Measurements from ENCODE around the gene GAPDH.
"Not testable (repeated sequence)": the region's sequence is repeated elsewhere in the genome, so short reads cannot be mapped to it uniquely, and the experiment has no call there.

GAPDH gene

DNA sequence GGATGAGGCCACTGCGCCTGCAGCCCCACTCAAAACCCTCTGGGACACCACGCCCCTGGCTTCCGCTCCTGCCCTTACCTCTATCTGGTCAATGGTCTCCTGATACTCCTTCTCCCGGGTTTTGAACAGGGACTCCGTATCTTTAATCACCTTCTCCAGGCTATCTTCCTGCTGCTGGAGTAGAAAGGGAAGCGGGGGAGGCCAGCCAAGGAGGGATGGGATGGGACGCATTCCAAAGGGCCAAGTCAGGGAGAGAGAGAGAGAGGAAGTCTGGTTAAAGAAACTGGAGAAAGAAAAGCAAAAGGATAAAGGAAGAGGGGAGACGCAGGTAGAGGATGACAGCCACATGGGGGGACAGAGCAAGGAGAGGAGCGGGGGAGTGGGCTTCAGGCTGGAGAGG lies 13.7 kb downstream of the GAPDH start:
- no peak for DNase-seq

DNA sequence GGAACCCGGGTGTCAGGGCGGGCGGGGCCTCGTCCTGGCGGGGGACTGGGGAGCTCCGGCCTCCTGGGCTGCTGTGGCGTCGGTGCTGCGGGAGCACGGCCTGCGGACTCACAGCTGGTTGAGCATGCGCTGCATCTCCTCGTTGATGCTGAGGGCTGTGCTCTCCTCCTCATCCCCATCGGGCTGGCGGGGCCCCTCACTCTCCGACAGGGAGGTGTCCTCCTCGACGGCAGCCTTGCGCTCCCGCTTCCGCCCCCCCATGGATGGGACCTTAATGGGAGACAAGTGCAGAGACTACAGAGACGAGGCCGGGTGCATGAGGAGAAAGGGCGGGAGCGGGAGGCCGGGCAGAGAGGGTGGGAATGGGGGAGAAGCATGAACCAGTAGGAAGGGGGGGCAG lies 14.2 kb downstream of the GAPDH start:
- no peak for DNase-seq

DNA sequence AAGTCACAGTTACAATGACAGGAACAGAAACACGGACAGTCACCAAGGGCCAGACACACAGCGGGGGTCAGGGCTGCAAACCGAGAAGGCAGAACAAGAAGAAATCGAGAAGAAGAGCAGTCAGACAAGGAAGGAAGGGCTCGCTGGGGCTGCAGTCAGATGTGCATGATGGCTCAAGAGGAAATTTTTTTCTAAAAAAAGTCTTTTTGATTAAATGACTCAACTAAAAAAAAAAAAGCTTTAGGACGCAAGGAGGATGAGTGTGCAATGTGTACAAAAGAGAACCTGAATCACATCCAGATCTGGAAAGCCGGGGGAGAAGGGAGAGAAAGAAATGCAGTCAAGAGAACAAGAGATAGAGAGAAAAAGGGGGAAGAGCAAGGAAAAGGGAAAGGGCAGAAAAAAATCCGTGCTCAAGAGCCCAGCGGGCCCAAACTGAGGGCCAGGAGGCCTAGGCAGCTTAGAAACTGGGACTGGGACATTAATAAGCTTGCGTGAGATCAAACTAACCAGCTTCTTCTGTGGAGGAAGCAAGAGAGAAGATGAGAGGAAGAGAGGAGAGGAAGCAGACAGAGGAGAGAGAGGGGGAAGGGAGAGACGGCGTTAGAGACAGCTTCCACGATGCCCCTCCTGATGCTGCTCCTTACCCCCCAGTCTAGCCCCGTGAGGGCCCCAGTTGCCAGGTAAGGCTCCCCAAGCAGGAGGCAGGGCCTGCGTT lies 14.8 kb downstream of the GAPDH start:
- DNase-seq = no peak

DNA sequence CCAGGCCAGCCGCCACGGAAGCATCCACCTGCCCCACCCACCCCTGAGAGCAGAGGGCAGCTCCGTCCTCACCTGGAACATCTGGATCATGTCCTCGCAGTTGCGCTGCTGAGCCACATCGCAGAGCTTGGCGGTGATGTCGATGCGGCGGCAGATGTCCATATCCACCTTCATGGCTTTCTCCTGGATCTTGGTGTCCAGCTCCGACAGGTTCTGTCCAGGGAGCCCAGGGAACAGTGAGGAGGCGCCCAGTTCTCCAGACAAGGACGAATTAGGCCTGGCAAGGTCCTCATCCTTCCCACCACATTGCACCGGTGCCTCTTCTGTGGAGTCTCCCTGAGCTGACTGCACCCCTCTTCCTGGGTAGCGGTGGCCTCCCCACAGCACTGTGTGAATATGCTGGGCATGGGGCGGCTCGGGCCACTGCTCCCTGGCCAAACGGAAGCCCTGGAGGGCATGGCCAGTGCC lies 15.4 kb downstream of the GAPDH start:
- DNase-seq = no peak

DNA sequence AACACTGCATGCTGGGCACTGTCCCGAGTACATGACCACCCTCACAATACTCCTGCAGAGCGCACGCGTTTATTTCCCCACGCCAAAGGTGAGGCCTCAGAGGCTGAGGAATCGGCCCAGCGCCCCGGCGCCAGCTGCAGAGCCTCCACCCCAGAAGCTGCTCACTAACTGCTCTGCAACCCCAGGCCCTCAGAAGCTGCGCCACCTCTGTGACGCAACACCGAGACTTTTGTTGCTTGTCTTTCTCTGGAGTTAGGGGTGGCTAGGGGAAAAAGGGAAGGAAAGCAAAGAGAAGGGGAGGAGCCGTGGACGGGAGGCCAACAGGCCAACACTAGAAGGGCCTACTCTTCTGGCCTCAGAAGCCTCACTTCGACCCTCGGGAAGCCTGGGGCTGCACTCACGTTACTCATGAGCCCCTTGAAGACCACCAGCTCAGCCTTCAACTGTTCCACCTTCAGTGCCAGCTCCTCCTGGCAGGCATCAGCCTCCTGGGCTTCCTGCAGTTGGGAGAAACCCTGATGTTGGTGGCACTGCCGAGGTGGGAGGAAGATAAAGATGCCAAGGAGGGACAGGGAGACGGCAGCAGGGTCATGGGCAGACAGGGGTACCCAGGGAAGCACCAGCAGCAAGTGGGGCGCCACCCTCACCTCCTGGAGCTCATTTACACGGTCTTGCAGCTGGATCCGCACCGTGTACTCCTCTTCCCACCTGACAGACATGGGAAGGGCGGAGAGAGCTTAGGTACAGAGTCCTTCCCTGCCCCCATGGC lies 16.2 kb downstream of the GAPDH start:
- DNase-seq = no peak

DNA sequence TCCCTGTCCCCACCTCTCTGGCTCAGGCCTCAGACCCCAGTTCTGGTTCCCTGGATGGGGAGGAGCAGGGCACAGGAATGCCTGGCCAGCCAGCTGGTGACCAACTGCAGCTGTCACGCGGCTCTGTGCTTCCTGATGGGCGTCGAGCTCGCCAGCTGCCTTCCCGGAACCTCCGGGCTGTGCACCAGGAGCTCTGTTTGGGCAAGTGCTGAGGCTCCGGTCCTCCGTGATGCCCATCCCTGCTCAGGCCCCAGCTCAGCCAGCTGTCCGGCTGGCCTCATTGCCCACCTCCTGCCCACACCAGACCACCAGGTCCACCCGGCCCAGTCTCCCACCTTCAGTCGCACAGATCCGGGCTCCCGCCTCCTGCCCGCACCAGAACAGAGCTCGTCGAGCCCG lies 16.7 kb downstream of the GAPDH start:
- no peak for DNase-seq

DNA sequence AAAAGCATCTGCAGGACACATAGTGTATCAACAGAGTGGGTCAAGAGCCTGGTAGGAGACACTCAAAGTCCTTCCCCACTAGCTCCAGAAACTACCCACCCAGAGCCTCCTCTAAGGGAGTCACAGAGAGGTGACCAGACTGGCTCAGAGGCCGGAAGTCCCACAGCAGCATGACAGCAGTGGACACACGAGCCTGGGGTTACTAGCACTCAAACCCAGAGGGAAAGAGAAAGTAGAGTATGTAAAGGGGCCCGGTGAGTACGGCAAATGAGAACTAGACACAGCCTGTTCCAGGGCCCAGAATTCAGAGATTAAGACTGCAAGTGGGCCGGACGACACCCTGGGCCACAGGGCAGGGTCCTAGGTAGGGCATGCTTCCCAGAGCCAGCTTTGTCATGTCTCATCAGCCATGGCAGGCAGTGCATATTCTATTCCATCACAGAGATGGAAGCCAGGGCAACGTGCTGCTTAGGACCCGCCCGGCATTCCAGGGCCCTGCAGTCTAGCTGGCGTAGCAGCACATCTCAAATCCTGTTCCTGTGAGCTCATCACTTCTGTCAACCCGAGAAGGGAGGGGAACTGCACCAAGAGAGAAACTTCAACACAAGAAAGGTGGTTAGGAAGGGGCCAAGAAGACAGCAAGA lies 17.3 kb downstream of the GAPDH start:
- no peak for DNase-seq

DNA sequence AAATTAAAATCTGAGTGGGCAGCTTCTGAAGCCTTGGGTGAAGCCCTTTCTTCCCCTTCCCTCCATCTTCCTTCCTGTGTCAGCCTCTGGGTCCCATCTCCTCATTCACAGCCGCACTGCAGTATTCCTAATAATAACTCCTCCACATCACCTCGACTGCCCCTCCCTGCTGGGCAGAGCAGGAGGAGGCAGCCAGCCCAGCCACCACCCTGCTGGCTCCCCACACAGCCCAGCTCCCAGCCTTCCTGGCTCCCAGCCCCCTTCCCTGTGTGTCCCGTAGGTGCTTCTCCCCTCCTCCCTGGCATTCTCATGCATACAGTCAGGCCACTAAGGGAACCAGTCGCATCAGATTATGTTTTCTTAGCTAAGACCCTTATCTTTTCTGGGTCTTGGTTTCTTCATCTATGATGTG lies 17.8 kb downstream of the GAPDH start:
- DNase-seq = no peak

DNA sequence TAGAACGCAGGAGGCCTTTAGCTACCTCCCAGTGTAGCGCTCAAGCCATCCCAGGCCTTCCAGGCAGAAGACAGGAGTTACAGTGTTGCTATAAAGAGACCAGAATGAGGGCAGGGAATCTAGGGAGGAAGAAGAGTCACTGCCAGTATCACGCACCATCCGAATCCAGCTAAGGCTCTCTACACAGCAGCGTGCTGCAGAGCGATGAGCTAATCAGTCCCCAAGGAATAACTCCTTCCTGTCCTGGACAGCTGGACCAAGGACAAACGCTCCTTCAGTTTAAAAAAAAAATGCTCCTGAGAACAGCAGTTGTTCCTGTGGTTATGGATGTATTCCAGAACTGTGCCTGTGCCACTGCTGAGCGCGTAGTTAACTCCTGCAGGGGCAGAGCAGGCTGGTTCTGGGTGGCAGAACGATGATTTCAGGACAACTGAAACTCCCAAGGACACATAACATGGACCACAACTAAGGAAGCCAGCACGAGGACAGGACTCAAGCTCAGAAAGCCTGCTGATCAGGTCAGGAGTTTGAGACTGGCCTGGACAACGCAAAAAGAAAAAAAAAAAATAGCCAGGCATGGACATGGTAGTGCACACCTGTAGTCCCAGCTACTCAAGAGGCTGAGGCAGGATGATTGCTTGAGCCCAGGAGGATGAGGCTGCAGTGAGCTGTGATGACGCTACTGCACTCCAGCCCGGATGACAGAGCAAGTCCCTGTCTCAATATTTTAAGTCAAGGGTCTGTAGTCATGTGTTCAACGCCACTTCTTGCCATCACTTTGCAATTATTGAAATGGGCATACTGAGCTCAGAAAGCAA lies 18.9 kb downstream of the GAPDH start:
- peak; percentile 58 for DNase-seq

DNA sequence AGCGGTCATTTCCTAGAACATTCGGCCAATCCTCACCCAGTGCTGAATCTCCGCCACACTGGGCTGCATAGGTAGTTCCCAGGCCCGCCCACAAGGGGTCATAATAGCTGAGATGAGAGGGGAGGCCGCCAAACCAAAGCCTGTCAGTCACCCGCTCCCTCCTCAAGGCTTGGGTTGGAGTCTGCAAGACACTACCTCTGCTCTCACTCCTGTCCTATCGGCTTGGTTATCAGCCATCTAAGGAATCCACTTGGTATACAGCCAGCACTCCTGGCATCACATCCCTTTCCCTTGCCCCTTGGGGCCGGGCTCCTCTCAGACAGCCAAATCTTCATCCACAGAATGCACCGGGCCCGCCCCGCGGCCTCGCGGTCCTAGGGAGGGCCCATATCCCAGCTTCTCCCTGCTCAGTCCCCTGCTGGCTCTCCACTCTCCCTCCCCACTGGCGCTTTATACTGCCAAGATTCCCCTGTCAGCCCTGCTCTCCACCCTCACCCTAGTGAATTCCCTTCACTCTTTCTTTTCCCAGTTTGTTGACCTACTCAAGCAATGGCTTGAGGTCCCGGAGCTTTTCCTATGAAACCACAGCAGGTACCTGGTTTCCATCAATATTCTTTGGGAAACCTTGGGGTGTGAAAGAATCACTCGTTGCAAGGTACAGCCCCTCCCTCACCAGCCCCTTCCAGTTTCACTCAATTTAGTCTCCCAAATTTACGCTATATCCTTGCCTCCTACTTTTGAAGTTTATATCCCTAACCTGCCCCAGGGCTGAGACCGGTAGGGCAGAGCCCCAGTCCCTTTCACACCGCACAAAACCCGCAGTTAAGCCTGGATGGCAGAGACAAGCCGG lies 20.1 kb downstream of the GAPDH start:
- DNase-seq = peak; percentile 12

DNA sequence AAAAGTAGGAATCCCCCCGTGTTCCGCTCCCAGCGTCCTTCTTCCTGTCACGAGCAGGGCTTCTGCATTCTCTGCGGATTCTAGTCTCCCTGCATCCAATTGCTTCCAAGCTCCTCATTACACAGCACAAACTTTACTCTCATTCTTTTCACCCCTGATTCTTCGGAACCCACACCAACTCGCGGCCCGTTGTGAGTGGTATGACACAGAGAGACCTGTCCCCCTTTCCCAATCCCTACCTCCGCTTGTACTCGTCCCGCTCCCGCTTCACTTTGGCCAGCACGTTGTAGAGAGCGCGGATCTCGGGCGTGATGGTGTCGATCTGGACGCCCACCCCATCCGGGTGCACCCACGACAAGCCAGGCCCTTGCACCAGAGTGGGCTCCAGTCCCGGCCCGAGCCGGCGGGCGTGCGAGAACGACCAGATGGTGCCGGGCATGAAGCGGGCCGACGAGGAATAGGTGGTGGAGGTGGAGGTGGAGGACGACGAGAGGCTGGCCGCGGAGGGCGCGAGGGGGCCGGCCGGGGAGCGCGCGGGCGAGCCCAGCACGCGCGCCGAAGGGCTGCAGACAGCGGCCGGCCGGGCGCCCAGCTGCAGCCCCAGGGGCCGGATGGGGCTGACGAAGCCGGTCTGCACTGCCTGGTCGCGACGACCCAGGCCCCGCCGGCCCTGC lies 20.8 kb downstream of the GAPDH start:
- DNase-seq = no peak

DNA sequence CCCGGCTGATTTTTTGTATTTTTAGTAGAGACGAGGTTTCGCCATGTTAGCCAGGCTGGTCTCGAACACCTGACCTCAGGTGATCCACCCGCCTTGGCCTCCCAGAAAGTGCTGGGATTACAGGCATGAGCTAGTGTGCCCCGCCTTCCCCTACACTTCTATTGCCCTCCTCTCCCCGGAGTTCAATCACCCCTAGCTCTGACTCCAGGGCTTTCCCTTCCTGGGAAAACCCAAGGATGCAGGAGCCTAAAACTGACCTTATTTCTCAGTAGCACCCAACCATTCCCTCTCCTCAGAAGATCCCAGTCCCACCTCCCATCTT lies 22.1 kb downstream of the GAPDH start:
- not testable (repeated sequence) for DNase-seq

DNA sequence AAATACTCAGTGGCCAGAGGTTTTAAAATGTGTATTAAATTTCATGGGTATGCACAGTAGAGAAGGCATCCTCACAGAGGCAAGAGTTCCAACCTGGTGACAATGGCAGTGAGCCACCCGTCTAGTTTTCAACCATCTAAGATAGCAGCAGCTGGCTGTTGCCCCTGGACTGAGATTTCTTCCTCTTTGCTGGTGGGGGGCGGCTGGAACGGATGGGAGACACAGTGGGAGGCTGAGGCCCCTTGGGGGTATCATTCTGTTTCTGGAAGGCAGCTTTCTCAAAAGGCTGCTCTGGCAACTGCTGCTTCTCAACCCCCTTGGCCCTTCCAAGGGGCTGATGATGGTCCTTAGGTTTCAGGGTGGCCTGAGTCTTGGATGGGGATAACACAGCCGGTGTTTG lies 22.5 kb downstream of the GAPDH start:
- DNase-seq = no peak

DNA sequence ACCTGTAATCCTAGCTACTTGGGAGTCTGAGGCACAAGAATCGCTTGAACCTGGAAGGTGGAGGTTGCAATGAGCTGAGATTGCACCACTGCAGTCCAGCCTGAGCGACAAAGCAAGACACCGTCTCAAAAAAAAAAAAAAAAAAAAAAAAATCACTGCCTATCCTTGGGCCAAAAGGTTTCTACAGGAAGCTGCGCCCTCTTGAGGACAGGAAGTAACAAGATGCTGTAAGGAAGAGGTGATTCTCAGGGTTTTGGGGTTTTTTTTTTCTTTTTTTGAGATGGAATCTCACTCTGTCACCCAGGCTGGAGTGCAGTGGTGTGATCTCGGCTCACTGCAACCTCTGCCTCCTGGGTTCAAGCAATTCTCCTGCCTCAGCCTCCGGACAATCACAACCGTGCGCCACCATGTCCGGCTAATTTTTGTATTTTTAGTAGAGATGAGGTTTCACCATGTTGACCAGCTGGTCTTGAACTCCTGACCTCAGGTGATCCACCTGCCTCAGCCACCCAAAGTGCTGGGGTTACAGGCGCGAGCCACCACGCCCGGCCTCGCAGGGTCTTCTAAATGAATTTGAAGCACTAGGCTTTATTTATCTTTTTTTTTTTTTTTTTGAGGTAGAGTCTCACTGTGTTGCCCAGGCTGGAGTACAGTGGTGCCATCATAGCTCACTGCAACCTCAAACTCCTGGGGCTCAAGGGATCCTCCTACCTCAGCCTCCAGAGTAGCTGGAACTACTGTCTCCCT lies 23.9 kb downstream of the GAPDH start:
- DNase-seq = peak; percentile 30

DNA sequence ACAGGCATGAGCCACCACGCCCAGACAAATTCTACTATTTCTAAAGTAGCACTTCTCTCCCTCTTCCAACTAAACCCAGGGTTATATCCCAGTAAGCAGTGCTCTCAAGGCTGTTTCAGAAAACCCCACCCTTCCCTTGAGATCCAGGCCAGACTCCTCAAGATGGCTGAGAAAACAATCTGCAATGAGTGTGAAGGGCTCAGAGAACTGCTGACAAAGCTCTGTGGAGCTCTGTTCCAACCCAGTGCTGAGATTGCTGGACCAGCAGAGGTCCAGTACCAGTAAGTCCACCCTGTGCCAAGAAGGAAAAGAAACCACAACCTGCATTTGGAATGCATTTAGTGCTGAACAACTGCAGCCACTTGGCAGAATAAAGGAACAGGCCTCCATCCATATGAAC lies 25.2 kb downstream of the GAPDH start:
- DNase-seq = no peak

DNA sequence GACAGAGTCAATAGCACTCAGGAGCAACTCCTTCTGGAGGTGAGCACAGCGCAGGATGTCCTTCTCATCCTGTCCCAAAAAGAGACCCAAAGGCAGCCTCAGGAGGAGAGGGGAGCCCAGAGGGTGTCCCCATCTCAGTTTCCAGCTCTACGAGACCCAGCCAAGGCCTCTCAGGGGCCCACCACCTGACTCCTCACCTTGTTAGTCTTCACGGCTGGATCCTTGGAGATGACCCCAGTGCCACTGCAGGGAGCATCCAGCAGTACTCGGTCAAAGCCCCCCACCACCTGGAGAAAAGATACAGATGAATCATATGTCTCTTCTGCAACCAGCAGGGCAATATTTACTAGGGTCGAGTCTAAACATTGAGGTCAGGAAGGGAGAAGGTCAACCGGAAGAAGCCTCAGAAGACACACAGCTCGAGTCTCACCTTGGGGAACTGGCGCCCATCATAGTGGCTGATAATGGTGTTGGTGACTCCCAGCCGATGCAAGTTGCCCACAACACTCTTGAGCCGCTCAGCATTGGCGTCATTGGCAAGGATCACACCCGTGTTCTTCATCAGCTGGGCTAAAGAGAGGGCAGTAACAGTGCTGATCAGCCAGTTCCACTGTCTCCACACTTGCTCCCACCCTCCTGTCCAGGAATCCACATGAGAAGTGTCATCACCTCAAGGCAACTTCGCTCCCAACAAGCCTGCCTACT lies 26.3 kb downstream of the GAPDH start:
- no peak for DNase-seq

DNA sequence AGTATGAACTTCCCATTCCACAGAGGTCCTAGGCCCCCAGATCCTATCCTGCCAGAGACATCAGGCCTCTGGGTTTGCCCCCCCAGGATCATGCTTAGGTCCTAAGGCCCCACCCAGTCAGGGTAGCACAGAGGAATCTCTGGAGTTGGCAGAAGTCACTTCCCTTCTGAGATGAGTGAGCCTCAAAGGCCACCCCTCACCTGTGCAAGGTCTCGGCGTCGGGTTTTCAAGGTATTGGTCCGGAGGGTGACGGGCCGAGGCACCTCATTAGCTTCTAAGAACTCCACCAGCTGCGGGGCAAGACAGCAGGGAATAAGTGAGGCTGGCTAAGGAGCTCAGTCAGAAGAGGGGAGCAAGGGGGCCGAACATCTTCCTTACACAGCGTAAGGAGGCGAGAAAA lies 28.6 kb downstream of the GAPDH start:
- DNase-seq = no peak

DNA sequence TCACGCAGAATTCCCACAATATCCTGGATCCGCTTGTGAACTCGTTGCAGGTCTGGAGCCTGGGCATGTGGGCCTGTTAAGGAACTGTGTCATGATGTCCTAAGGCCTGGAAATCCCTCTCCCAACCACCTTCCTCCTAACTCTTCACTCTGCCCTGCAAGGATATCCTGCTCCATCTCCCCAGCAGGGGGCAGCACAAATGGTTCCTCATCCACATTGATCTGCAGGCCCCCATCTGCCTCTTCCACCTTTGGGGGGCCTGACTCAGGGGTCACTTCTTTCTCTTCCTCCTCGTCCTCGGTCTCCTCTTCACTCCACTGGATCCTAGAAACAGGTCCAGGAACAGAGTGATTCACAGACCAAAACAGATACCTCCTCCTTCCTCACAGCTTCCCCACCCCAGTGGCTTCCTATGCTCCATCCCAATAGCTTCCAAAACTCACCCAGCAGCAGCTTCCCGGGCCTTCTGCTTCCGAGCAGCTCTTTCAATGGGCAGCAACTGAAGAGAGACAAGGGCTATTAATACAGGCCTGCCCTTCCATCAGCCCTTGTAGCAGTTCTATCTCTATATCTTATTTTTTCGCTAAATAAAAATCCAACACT lies 29.2 kb downstream of the GAPDH start:
- DNase-seq = peak; percentile 21

DNA sequence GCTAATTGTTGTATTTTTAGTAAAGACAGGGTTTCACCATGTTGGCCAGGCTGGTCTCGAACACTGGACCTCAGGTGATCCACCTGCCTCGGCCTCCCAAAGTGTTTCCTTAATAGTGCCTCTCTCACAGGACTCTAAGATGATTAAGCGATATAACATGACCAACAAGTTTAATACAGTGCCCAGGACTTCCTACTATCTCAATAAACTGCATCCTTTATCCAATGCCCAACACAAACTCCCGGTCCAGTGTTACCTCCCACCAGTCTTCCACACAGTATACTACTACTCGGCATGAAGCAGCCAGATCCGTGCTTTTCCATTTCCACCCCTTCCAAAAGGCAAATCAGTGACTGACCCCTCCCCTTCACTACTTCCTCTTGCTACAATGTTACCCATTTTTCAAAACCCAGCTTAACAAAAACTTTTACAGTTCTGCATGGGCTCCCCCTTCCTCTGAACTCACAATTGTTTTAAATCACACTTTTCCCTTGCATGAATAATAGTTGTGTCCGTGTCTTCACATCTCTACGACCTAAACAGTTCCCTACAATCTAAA lies 32.9 kb downstream of the GAPDH start:
- DNase-seq = no peak

DNA sequence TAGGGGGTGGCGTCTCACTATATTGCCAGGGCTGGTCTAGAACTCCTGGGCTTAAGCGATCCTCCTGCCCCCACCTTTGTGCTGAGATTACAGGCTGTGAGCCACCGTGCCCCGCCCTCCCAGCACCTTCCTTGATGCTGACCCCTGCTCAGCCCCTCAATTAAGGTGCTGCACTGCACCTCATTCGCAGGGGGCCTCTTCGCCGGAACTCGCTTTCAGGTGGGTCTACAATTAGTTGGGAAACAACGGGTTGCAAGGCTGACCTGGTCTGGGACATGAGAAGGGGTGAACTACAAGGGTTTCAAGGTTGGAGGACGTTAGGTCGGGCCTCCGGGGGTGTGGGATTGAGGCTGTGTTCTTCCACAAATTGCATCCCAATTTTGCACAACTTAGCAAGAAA lies 35.0 kb downstream of the GAPDH start:
- no peak for DNase-seq
